Liver (tissue), 3 donors: Measurements from ENCODE around the gene CDC14A.

Experiments
- CTCF ChIP-seq: fragments of 150-350 bp; IDR thresholded peaks from 2 replicates; pipeline ENCODE4 v1.5.1; 2017; ENCODE audit warnings: improper control_type of control experiment, low read depth, low read length; ENCODE audit not compliant: missing input control
- HNF4A ChIP-seq, 2 donors: conservative IDR thresholded peaks; 2 replicates each; pipeline ENCODE4 v1.6.1; 2016; ENCODE audit warnings: antibody characterized with exemption in 2 of 2, mild to moderate bottlenecking in 2 of 2
- MAX ChIP-seq: IDR thresholded peaks from 2 replicates; pipeline ENCODE4 v1.6.1; 2016; ENCODE audit warnings: antibody characterized with exemption
- donor health status: healthy.
- donor health status: healthy.

- no peak for TF ChIP-seq MAX
- no peak for TF ChIP-seq CTCF
- no peak for TF ChIP-seq HNF4A (conservative IDR thresholded peaks at IDR 0.05)
These were observed 97.2 kb downstream of the CDC14A start for GRCh38 chr1:100449477-100449876.
